ENCODE measurements around the gene USP36.

DNA sequence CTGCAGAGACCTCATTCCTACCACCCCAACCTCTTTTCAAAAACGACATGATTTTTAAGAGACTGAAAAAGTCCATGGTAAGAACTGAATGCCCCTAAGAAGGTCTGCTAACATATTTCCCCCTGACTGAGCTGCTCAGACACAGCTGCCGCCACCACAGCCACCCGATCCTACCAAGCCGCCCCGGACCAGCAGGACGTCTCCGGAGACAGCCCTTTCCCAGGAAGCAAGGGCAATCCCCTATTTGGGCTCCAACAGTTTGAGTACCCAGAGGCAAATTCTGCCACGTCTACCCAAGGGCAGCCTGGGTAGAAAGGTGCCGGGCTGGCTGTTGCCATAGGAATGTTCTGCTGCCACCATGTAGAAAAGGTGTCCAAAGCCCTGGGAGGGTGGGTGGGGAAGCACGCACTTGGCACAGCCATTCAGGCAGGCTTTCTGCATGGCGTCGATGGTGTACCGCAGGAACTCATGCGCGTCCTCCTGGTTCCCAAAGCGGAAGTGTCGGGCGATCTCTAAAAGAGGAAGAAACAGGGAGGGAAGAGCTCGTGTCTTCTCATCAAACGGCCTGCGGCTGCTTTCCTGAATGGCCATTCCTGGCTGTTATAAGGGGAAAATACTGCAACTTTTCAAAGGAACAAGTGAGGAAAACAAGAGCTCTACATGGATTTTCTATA, 13.6 kb downstream of the USP36 start:
- no peak for TF ChIP-seq YY1 (IDR thresholded peaks at IDR 0.05; ENCODE audit: insufficient read depth, insufficient read length)
- TF ChIP-seq ZNF274 (IDR thresholded peaks at IDR 0.05; ENCODE audit: low read depth, low read length): no peak
